GM20431 (cell line): ENCODE data around the gene HK1.

ENCODE experiments used
- in situ Hi-C: fragments of 300-500 bp; cut with MseI, MboI; formaldehyde crosslinking; loops from one replicate; pipeline ENCODE4 v1.15.0; 2020; ENCODE audit warnings: low sequenced_read_pairs; ENCODE audit not compliant: unreplicated experiment

The HK1 gene

DNA sequence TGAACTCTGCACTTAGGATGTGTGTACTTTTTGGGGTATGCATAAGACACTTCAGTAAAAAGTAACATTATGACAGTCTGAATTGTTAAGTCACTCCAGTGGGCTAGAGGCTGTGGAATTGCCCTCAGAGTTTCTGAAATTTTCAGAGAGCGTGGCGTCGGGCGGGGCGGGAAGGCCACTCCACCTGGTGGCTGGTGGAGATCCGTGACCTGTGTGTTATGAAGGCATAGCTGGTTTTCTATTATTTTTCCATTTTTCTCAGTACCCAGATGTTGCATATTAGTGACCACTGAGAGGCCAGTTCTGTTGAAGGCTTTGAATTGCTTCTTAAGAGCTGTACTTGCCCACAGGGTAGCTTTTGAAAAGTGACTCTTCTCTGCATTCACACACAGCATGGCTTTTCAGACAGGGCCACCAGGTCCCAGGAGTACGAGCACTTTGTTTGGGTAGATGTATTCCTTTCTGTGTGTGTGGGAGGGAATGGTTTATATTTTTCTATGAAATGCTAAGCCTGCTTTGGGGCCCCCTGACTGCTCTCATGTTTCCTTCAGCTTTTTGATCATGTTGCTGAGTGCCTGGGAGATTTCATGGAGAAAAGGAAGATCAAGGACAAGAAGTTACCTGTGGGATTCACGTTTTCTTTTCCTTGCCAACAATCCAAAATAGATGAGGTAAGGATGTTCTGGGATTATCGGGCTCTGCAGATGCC is 86.1 kb downstream of the HK1 start:
- in situ Hi-C loops: no loop called here

DNA sequence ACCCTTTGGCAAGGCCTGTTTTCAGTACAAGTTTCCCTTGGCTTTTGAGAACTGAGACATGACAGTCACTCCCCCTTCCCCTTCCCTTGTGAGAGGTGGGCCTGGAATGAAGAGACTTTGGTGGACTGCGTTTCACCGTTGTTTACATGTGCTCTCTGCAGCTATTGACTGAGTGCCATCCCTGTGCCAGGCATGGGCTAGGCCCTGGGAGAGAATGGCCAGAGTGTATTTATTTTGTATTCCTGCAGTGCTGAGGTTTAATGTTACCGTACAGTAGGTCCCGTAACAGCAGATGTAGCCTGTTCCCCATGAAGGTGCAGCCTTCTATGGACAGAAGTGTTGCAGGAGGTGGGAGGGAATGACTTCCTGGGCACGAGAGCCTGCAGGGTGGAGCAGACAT is 88.4 kb downstream of the HK1 start:
- in situ Hi-C loops: no loop called here

DNA sequence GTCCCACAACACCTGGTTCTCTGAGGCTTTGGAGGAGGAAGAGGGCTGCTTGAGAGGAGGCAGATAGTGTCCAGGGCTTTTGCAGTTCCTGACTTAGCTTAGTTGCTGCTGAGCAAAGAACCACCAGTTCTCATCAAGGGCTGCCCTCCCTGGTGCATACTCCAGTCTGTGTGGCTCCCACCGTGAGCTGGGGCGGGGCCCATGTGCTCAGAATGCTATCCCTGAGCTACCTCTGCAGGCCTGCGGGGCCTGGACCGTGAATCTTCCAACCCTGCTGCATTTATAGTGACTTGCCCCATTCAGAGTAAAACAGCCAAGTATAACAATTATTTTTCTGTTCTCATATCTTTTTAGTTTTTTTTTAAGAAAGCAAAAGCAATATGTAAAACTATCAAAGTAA is 89.2 kb downstream of the HK1 start:
- in situ Hi-C loops: no loop called here

DNA sequence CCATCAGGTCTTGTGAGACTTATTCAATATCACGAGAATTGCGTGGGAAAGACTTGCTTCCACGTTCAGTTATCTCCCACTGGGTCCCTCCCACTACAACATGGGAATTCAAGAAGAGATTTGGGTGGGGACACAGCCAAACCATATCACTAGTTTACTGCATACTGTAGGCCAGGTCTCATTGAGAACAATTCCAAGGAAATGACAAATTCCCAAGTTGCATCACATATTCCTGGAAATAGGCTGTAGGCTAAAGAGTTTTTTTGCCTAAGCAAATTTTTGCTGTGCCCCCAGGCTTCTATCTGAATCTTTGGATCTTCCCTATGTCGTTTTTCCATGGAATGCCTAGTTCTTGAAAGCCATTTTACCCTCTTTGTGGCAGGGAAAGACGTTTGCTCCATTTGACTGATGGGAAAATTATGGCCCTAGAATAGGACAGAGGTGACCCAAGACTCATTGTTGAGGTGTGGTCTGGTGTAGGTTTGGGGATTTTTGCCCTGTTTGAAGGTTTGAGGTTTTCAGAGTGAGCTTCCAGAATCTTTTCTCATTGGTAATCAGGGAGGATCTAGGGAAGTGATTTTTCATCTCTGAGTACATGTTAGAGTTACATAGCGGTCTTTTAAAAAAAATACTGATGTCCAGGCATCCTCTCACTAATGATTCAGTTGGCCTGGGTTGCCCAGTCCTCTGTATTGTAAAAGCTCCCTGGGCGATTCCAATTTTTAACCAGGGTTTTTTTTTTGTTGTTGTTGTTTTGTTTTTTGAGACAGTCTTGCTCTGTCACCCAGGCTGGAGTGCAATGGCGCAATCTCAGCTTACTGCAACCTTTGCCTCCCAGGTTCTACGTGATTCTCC is 94.1 kb downstream of the HK1 start:
- in situ Hi-C loops: no loop called here

DNA sequence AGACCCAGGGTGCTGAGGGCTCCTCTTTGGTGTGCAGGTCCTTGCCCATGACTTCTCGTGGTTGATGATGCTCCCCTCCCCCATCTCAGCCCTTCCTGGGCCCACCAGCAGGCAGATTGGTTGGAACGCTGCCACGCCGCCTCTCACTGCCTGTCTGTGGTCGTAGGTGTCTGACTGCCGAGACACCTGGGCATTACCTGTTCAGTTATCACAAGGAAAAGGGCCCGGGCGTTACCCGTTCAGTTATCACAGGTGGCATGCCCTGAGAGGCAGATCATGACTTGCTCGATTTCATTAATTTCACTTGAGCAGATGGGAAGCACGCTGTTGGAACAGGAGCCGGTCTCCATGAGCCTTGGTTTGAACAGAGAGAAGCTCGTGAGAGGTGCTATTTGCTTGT is 95.9 kb downstream of the HK1 start:
- in situ Hi-C loops: no loop called here

DNA sequence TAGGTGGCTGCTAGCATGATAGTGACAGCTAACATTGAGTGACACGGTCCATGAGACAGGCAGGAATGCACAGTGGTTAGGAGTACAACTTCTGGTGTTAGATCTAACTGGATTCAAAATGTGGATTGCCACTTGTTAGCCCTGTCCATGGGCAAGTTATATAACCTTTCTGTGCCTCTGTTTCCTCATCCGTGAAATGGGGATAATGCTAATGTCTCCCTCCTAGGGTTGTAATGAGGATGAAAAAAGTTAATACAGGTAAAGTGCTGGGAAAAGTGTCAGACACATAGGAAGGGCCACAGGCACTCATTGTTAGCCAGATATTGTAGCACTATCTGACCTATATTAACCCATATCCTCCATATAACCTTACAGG is 96.6 kb downstream of the HK1 start:
- in situ Hi-C loops: loop anchor here (25.0 kb wide), 1 partner anchor 363 kb away; no protein-coding TSS in a partner anchor

DNA sequence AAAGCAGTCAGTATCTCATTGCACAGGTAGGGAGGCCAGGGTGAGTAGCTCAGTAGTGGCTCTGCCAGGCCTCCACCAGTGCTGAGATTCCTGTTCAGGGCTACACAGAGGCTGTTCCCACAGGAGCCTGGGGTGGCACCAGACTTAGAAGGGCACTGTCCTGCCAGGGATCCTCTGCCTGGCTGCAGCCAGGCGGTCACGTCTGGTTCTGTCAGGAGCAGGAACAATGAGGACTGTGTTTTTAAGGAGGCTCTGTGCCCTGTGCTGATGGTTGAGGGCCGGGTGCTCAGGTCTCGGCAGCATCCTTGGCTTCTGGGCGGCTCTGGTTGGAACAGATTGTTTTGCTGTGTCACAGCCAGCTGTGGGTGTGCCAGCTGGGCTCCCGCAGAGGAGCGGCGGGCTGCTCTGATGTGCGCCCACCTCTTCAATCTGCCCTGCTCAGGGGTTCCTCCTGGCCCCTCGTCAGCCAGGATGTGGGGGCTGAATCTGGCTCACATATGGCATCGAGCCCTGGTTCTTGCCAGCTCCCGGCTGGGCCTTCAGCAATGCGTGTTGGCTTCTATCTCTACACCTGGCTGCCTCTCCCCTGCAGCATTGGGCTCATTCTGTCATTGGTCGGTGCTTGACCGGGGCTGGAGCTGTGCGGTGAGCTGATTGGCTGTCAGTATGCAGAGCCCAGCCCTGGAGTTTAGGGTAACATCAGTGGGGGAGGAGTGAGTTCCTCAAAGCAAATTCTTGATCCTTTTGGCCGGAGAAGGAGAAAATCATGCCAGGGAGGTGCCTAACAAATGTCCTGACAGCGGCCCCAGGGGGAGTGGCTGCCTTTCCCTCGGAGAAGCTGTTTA is 97.2 kb downstream of the HK1 start:
- in situ Hi-C loops: loop anchor here (25.0 kb wide), 1 partner anchor 363 kb away; no protein-coding TSS in a partner anchor

DNA sequence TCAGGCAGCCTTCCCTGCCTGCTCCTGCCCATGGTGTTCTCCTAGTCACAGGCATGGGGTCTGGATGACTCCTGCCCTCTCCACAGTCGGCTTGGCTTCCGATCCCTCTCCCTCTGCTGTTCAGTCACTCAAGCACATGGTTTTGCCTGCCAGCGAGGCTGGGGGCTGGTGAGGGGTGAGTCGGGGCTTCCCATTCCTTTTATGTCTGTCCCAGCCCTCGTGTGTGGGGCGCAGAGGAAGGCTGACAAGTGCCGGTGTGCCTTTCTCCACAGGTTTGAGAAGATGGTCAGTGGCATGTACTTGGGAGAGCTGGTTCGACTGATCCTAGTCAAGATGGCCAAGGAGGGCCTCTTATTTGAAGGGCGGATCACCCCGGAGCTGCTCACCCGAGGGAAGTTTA is 98.4 kb downstream of the HK1 start:
- in situ Hi-C loops: loop anchor here (25.0 kb wide), 1 partner anchor 364 kb away; no protein-coding TSS in a partner anchor

DNA sequence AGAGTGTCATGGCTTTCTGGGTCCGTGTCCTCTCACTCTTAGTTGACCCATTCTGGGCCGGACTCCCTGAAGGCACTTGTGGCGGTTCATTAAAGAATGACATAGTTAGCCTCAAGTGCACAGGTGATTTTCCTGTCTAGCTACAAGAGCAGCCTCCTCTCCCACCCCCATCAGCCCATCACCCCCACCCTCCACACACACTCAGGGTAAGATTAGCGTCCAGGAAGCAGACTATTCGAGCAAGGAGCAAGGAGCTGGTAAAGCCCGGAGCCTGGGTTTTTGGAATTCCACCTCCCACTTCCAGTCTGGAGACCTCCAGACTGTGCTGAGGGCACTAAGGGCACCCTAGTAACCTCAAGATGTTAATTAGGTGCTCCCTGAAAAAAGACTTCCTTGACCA is 98.9 kb downstream of the HK1 start:
- in situ Hi-C loops: loop anchor here (25.0 kb wide), 1 partner anchor 365 kb away; no protein-coding TSS in a partner anchor

DNA sequence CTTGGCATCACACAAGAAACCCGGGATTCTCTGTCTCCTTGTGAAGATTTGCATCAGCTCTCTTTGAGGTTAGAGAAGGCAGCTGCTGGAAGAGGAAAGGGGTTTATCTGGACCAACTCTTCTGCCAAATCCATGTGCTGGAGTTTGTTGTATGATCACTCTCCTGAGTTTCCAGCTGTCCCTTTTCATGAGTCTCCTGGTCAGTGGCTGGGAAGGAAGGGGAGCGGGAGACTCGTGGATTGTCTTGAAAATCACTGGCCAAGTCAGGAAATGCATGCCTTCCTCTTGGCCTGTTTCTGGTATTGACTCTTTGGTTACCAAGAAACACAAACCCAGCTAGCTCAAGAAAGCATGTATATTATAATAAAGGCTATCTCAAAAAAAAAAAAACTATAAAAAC is 99.6 kb downstream of the HK1 start:
- in situ Hi-C loops: loop anchor here (25.0 kb wide), 1 partner anchor 366 kb away; no protein-coding TSS in a partner anchor

DNA sequence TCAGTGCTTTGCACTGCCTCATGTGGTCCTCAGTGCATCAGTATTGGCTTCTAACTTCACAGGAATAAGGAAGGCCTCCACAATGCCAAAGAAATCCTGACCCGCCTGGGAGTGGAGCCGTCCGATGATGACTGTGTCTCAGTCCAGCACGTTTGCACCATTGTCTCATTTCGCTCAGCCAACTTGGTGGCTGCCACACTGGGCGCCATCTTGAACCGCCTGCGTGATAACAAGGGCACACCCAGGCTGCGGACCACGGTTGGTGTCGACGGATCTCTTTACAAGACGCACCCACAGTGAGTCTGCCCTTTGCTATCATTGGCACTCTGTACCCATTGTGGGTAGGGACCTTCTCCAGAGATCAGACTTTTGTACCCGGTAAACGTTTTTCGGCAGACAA is 101.5 kb downstream of the HK1 start:
- in situ Hi-C loops: loop anchor here (25.0 kb wide), 1 partner anchor 367 kb away; no protein-coding TSS in a partner anchor

DNA sequence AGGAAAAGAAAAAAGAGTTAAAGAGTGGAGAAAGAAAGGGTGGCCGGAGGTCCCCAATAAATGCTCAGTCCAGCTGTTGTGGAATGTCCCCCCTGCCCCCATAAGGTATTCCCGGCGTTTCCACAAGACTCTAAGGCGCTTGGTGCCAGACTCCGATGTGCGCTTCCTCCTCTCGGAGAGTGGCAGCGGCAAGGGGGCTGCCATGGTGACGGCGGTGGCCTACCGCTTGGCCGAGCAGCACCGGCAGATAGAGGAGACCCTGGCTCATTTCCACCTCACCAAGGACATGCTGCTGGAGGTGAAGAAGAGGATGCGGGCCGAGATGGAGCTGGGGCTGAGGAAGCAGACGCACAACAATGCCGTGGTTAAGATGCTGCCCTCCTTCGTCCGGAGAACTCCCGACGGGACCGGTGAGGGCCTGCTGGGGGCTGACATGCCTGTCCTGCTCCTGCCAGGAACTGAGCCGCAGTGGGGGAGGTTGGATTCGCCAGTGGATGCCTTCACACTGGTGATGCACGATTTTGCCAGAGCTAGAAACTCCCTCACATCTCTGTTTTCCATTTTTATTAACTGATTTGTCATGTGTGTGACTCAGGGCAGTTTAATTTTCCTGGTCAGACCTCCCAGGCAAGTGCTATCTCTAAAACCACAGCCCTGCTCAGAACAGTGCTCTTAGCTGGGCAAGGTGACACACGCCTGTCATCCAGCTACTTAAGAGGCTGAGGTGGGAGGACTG is 104.3 kb downstream of the HK1 start:
- in situ Hi-C loops: loop anchor here (25.0 kb wide), 1 partner anchor 370 kb away; no protein-coding TSS in a partner anchor

DNA sequence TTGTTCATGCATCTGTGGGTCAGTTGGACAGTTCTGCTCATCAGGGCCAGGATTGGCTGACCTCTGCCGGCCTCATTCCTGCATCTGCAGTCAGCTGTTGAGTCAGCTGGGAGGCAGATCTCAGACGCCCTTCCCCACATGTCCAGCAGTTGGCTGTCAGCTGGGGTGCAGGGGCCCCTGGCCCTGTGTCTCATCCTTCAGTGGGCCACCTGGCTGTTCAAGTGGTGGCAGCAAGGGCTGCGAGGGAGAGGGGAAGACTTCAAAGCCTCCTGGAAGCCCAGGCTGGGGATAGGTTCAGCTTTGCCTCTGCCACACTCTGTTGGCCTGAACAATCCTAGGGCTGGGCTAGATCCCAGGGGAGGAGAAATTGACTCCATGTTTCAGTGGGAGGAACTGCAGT is 105.3 kb downstream of the HK1 start:
- in situ Hi-C loops: loop anchor here (25.0 kb wide), 1 partner anchor 371 kb away; no protein-coding TSS in a partner anchor

DNA sequence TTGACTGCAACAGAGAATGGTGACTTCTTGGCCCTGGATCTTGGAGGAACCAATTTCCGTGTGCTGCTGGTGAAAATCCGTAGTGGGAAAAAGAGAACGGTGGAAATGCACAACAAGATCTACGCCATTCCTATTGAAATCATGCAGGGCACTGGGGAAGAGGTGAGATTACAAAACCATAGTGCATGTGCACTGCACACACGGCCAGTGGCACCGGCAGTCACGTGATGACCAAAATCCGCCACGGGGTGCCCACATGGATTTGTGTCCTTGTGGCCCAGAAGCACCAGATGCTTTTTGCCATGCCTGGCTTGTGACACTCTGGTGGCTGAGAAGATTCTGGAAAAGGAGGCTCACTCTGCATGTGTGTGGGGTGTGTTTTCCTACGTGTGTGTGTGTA is 106.0 kb downstream of the HK1 start:
- in situ Hi-C loops: loop anchor here (25.0 kb wide), 1 partner anchor 372 kb away; no protein-coding TSS in a partner anchor

DNA sequence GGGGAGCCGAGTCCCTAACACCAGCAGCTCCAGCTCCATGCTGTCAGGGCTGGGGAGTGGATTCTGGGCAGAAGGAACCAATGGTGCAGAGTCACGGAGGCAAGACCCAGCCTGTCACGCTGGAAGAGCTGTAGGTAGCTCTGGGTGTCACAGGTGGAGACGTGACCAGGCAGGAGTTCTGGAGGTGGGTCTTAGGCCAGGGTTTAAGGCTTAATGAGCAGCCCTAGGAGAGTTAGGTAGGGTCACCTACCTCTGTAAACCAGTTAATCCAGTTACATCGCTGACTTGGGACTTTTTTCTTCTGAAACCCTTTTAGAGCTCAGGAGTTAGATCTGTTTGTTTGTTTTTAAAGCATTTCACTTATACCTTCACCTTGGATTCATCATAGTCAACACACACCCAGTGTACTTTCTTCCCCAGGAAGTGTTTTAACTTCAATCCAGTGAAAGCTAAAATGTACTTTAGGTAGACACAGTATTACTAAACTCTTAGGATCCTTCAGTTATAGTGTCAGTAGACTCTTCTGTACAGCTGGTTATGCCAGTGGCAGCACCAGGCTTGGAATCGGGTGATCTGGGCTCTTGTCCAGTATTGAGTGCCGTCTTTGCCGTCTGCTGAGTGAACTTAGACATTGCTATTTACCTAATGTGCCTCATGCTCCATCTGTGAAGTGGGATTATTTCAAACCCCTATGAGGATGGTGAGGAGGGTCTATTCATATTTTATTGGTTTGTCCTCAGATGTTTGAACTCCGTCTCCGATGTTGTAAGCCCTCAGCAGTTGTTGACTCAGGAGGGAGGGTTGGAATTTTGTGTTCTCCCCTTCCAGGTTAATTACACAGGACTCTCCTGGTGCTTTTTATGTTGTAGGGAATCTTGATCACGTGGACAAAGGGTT is 107.4 kb downstream of the HK1 start:
- in situ Hi-C loops: loop anchor here (25.0 kb wide), 1 partner anchor 373 kb away; no protein-coding TSS in a partner anchor

DNA sequence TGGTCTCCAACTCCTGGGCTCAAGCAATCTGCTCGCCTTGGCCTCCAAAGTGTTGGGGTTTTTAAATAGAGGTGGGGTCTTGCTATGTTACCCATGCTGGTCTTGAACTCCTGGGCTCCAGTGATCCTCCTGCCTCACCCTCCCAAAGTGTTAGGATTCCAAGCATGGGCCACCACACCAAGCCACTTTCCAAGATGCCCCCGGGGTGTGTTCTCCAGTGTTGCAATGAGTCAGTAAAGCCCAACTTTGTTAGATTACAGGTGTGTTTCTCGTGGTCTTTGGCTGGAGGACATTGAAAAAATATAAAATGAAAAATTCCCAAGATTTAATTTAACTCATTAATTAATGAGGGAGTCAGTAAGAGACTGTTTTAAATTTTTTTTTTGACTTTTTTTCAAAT is 109.2 kb downstream of the HK1 start:
- in situ Hi-C loops: loop anchor here (25.0 kb wide), 1 partner anchor 375 kb away; no protein-coding TSS in a partner anchor

DNA sequence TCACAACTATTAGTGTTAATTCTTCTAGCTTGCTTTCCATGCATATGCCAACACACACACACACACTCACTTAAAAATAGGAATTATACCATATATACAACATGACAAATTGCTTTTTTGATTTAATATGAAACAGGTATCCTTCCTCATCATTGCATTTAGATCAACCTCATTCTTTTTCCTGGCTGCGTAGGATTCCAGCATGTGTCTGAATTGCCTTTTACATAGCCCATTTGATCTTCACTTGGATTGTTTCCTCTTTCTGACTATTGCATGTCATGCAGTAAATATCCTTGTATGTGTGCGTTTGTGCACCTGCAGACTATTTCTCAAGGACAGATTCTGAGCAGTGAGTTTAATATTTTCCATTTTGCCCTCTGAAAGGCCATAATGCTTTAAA is 110.2 kb downstream of the HK1 start:
- in situ Hi-C loops: loop anchor here (25.0 kb wide), 1 partner anchor 376 kb away; no protein-coding TSS in a partner anchor

DNA sequence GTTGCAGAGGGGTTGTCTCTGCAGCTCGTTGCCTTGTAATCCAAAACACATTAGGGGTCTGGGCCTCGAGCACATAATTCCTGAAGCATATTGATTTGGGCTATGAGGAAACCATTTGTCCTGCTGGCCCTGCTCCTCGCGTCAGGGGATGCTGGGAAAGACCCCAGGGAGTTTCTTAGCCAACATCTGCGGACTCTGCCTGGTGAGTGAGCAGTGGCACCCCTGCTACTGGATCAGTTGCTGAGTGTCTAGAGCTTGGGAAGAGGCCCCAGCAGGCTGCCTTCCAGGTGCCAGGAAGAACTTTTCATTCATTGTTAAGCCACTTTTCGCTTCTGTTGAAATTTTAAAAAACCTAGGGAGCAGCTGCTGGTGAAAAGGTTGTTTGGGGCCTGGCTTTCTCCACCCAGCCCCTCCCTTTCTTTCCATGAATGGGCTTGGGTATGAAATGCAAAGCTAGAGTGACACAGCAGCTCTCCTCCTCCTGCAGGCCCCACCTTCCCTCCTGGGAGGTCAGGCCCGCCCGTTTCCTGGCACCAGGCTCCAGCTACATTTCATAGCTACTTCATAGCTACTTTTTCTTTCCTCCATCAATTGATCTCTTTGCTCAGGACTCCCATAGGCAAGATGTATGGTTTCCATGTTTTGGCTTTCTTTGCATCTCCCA is 111.7 kb downstream of the HK1 start:
- in situ Hi-C loops: loop anchor here (5.0 to 25.0 kb wide), 2 partner anchors 153 to 378 kb away; no protein-coding TSS in a partner anchor
